Stimulated activated CD4-positive, alpha-beta T cell treated with anti-CD3 and anti-CD28 coated beads, Interleukin-12 subunit alpha, Interleukin-12 subunit beta, amount 100 ng/mL, for 4 hours (primary cell): ENCODE results near the gene NDUFA6.
"Not testable (repeated sequence)": the region's sequence is repeated elsewhere in the genome, so short reads cannot be mapped to it uniquely, and the experiment has no call there.

ENCODE experiments used
- DNase-seq: peaks from one replicate; pipeline ENCODE4 v3.0.0-alpha.2; 2020

The NDUFA6 gene

GRCh38 chr22:42111798-42112197 is 21.2 kb upstream of the NDUFA6 start:
- DNase-seq: no peak

- no peak for DNase-seq
Measured at GRCh38 chr22:42108848-42109247, 18.3 kb upstream of the NDUFA6 start.

- not testable (repeated sequence) for DNase-seq
Measured at GRCh38 chr22:42104332-42104860, 13.8 kb upstream of the NDUFA6 start.

GRCh38 chr22:42101199-42101598 is 10.6 kb upstream of the NDUFA6 start:
- no peak for DNase-seq

- DNase-seq: no peak
Measured at GRCh38 chr22:42091455-42091782, 847 bp upstream of the NDUFA6 start.

GRCh38 chr22:42086051-42086450 is 4.5 kb downstream of the NDUFA6 start:
- DNase-seq: no peak

GRCh38 chr22:42084874-42085273 is 5.7 kb downstream of the NDUFA6 start:
- no peak for DNase-seq

- DNase-seq: no peak
Measured at GRCh38 chr22:42083119-42083518, 7.5 kb downstream of the NDUFA6 start.

- DNase-seq: no peak
Measured at GRCh38 chr22:42080287-42080686, 10.3 kb downstream of the NDUFA6 start.

GRCh38 chr22:42079319-42080251 is 11.0 kb downstream of the NDUFA6 start, which contains the start of gene SMDT1:
Gene SMDT1 (plus strand): TSS chr22:42079700. CDS start chr22:42079769, 69 bp downstream.
- DNase-seq: peak; percentile 97

- no peak for DNase-seq
Measured at GRCh38 chr22:42078469-42079318, 11.9 kb downstream of the NDUFA6 start.

- DNase-seq: no peak
Measured at GRCh38 chr22:42077486-42078125, 13.0 kb downstream of the NDUFA6 start.

- DNase-seq: no peak
Measured at GRCh38 chr22:42076764-42077485, 13.6 kb downstream of the NDUFA6 start.

GRCh38 chr22:42074846-42075676 is 15.5 kb downstream of the NDUFA6 start:
- DNase-seq: no peak

GRCh38 chr22:42074132-42074811 is 16.3 kb downstream of the NDUFA6 start, which contains the start of gene PHETA2:
Gene PHETA2 (plus strand): TSS chr22:42074248. CDS start chr22:42077294, 3,046 bp downstream.
- DNase-seq: peak; percentile 47

GRCh38 chr22:42073621-42074041 is 16.9 kb downstream of the NDUFA6 start:
- DNase-seq: no peak

GRCh38 chr22:42072606-42073330 is 17.8 kb downstream of the NDUFA6 start:
- DNase-seq: no peak

- not testable (repeated sequence) for DNase-seq
Measured at GRCh38 chr22:42071508-42071907, 19.1 kb downstream of the NDUFA6 start.

GRCh38 chr22:42070517-42071422 is 19.8 kb downstream of the NDUFA6 start, which contains the start of gene NAGA:
Gene NAGA (minus strand): TSS chr22:42070812. CDS start chr22:42070297, 515 bp downstream.
- peak; percentile 86 for DNase-seq
